ENCODE data around the gene PSMD1.
"Not testable (repeated sequence)": the region's sequence is repeated elsewhere in the genome, so short reads cannot be mapped to it uniquely, and the experiment has no call there.

PSMD1 gene

GRCh38 chr2:231163414-231164095 is 106.9 kb downstream of the PSMD1 start:
- Histone ChIP-seq H3K4me1 (ENCODE audit: control insufficient read depth, insufficient read depth, low read length) (peaks cover 2% of the 10 kb centered on the region), H3K36me3 (ENCODE audit: control insufficient read depth, insufficient read depth, low read length) (peaks cover 5% of the 10 kb centered on the region), H3K27me3 (ENCODE audit: control insufficient read depth, insufficient read depth, low read length) (no peaks in the 10 kb centered on the region), H3K9ac (ENCODE audit: low read length) (no peak overlapping the region), H3K27ac (ENCODE audit: low read depth, low read length) (no peak overlapping the region), H3K4me3 (ENCODE audit: low read length) (no peak overlapping the region)

- no peak overlapping the region for H3K27ac ChIP-seq (ENCODE audit: low read depth, low read length)
- peaks cover 12% of the 10 kb centered on the region for H3K36me3 ChIP-seq (ENCODE audit: control insufficient read depth, insufficient read depth, low read length)
Measured at GRCh38 chr2:231167745-231168459, 111.2 kb downstream of the PSMD1 start.

GRCh38 chr2:231168460-231169139 is 111.9 kb downstream of the PSMD1 start:
- H3K4me1 ChIP-seq (ENCODE audit: control insufficient read depth, insufficient read depth, low read length) = peaks cover 3% of the 10 kb centered on the region
- H3K36me3 ChIP-seq (ENCODE audit: control insufficient read depth, insufficient read depth, low read length) = peaks cover 12% of the 10 kb centered on the region
- no peak overlapping the region for H3K4me3 ChIP-seq (ENCODE audit: low read length)
- H3K27ac ChIP-seq (ENCODE audit: low read depth, low read length) = no peak overlapping the region
- H3K27me3 ChIP-seq (ENCODE audit: control insufficient read depth, insufficient read depth, low read length) = no peaks in the 10 kb centered on the region
- H3K9ac ChIP-seq (ENCODE audit: low read length) = no peak overlapping the region

More at GRCh38 chr2:231167745-231168459, 111.2 kb downstream of the PSMD1 start:
- H3K27me3 ChIP-seq (ENCODE audit: control insufficient read depth, insufficient read depth, low read length) = no peaks in the 10 kb centered on the region
- no peak overlapping the region for H3K9ac ChIP-seq (ENCODE audit: low read length)
- no peak overlapping the region for H3K4me3 ChIP-seq (ENCODE audit: low read length)
- peaks cover 3% of the 10 kb centered on the region for H3K4me1 ChIP-seq (ENCODE audit: control insufficient read depth, insufficient read depth, low read length)

GRCh38 chr2:231169488-231169887 is 112.8 kb downstream of the PSMD1 start:
- Histone ChIP-seq H3K36me3 (ENCODE audit: control insufficient read depth, insufficient read depth, low read length) (peaks cover 12% of the 10 kb centered on the region), H3K27ac (ENCODE audit: low read depth, low read length) (no peak overlapping the region), H3K4me1 (ENCODE audit: control insufficient read depth, insufficient read depth, low read length) (peaks cover 3% of the 10 kb centered on the region), H3K4me3 (ENCODE audit: low read length) (no peak overlapping the region), H3K9ac (ENCODE audit: low read length) (no peak overlapping the region), H3K27me3 (ENCODE audit: control insufficient read depth, insufficient read depth, low read length) (no peaks in the 10 kb centered on the region)

- Histone ChIP-seq H3K27me3 (ENCODE audit: control insufficient read depth, insufficient read depth, low read length) (no peaks in the 10 kb centered on the region), H3K9ac (ENCODE audit: low read length) (no peak overlapping the region), H3K36me3 (ENCODE audit: control insufficient read depth, insufficient read depth, low read length) (peaks cover 12% of the 10 kb centered on the region), H3K27ac (ENCODE audit: low read depth, low read length) (no peak overlapping the region), H3K4me1 (ENCODE audit: control insufficient read depth, insufficient read depth, low read length) (peaks cover 3% of the 10 kb centered on the region), H3K4me3 (ENCODE audit: low read length) (no peak overlapping the region)
Measured at GRCh38 chr2:231170055-231170454, 113.4 kb downstream of the PSMD1 start.

- no peak overlapping the region for H3K9ac ChIP-seq (ENCODE audit: low read length)
- H3K27me3 ChIP-seq (ENCODE audit: control insufficient read depth, insufficient read depth, low read length) = no peaks in the 10 kb centered on the region
- peaks cover 10% of the 10 kb centered on the region for H3K36me3 ChIP-seq (ENCODE audit: control insufficient read depth, insufficient read depth, low read length)
Measured at GRCh38 chr2:231172025-231172424, 115.4 kb downstream of the PSMD1 start.

GRCh38 chr2:231174211-231174651 is 117.6 kb downstream of the PSMD1 start:
- peaks cover 3% of the 10 kb centered on the region for H3K4me1 ChIP-seq (ENCODE audit: control insufficient read depth, insufficient read depth, low read length)
- H3K9ac ChIP-seq (ENCODE audit: low read length) = no peak overlapping the region
- peaks cover 7% of the 10 kb centered on the region for H3K36me3 ChIP-seq (ENCODE audit: control insufficient read depth, insufficient read depth, low read length)
- no peaks in the 10 kb centered on the region for H3K27me3 ChIP-seq (ENCODE audit: control insufficient read depth, insufficient read depth, low read length)
- no peak overlapping the region for H3K27ac ChIP-seq (ENCODE audit: low read depth, low read length)
- H3K4me3 ChIP-seq (ENCODE audit: low read length) = no peak overlapping the region

More at GRCh38 chr2:231172025-231172424, 115.4 kb downstream of the PSMD1 start:
- Histone ChIP-seq H3K27ac (ENCODE audit: low read depth, low read length) (no peak overlapping the region), H3K4me3 (ENCODE audit: low read length) (no peak overlapping the region), H3K4me1 (ENCODE audit: control insufficient read depth, insufficient read depth, low read length) (peaks cover 3% of the 10 kb centered on the region)

- H3K27ac ChIP-seq (ENCODE audit: low read depth, low read length) = no peak overlapping the region
- H3K36me3 ChIP-seq (ENCODE audit: control insufficient read depth, insufficient read depth, low read length) = peaks cover 2% of the 10 kb centered on the region
- no peaks in the 10 kb centered on the region for H3K4me1 ChIP-seq (ENCODE audit: control insufficient read depth, insufficient read depth, low read length)
- no peak overlapping the region for H3K9ac ChIP-seq (ENCODE audit: low read length)
- no peak overlapping the region for H3K4me3 ChIP-seq (ENCODE audit: low read length)
- H3K27me3 ChIP-seq (ENCODE audit: control insufficient read depth, insufficient read depth, low read length) = no peaks in the 10 kb centered on the region
Measured at GRCh38 chr2:231176066-231176465, 119.4 kb downstream of the PSMD1 start.

GRCh38 chr2:231177156-231178025 is 120.7 kb downstream of the PSMD1 start:
- H3K27ac ChIP-seq (ENCODE audit: low read depth, low read length) = no peak overlapping the region
- H3K36me3 ChIP-seq (ENCODE audit: control insufficient read depth, insufficient read depth, low read length) = no peaks in the 10 kb centered on the region
- no peaks in the 10 kb centered on the region for H3K4me1 ChIP-seq (ENCODE audit: control insufficient read depth, insufficient read depth, low read length)

GRCh38 chr2:231178805-231179204 is 122.1 kb downstream of the PSMD1 start:
- H3K27ac ChIP-seq (ENCODE audit: low read depth, low read length); H3K9ac ChIP-seq (ENCODE audit: low read length): not testable (repeated sequence)

More at GRCh38 chr2:231177156-231178025, 120.7 kb downstream of the PSMD1 start:
- no peak overlapping the region for H3K4me3 ChIP-seq (ENCODE audit: low read length)
- H3K9ac ChIP-seq (ENCODE audit: low read length) = no peak overlapping the region
- no peaks in the 10 kb centered on the region for H3K27me3 ChIP-seq (ENCODE audit: control insufficient read depth, insufficient read depth, low read length)

GRCh38 chr2:231181860-231182512 is 125.3 kb downstream of the PSMD1 start:
- Histone ChIP-seq H3K36me3 (ENCODE audit: control insufficient read depth, insufficient read depth, low read length) (no peaks in the 10 kb centered on the region), H3K27me3 (ENCODE audit: control insufficient read depth, insufficient read depth, low read length) (no peaks in the 10 kb centered on the region), H3K9ac (ENCODE audit: low read length) (no peak overlapping the region), H3K27ac (ENCODE audit: low read depth, low read length) (no peak overlapping the region), H3K4me3 (ENCODE audit: low read length) (no peak overlapping the region), H3K4me1 (ENCODE audit: control insufficient read depth, insufficient read depth, low read length) (peaks cover 6% of the 10 kb centered on the region)

More at GRCh38 chr2:231178805-231179204, 122.1 kb downstream of the PSMD1 start:
- H3K4me1 ChIP-seq (ENCODE audit: control insufficient read depth, insufficient read depth, low read length); H3K36me3 ChIP-seq (ENCODE audit: control insufficient read depth, insufficient read depth, low read length); H3K4me3 ChIP-seq (ENCODE audit: low read length); H3K27me3 ChIP-seq (ENCODE audit: control insufficient read depth, insufficient read depth, low read length): not testable (repeated sequence)

Measured in rectal smooth muscle tissue (tissue), 1 donor.